PC-3 (cell line): ENCODE measurements around the gene TIMP3.

ENCODE experiments used
- EZH2phosphoT487 ChIP-seq: fragments of 300-600 bp; sonication (generic); IDR thresholded peaks from 2 replicates; pipeline ENCODE4 v1.6.1; 2018; ENCODE audit warnings: mild to moderate bottlenecking, antibody characterized with exemption, low read length, borderline replicate concordance
- TF ChIP-seq, protein P1 (sequence below): fragments of 300-600 bp; sonication (generic); conservative IDR thresholded peaks from 2 replicates; pipeline ENCODE4 v1.5.1; 2017; ENCODE audit warnings: antibody characterized with exemption, low read depth, mild to moderate bottlenecking, low read length

DNA sequence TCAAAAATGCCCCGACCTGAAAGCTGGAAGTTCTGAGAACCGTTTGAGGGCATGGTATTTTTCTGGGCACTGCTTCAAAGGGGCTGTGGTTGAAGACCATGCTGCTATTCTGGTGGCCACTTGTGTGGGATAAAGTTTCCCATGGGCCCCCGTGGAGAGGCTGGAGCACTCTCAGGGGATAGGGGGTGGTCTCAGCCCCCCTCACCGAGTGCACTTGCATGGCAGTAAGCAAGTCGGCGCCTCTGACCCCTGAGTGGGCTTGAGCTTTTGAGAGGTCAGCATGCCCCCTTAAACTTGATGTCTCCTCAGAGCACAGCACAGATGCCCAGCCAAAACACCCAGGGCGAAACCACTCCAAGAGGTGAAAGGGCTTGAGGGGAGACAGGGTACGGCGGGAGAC is 35.6 kb downstream of the TIMP3 start:
- TF ChIP-seq, protein P1, sequence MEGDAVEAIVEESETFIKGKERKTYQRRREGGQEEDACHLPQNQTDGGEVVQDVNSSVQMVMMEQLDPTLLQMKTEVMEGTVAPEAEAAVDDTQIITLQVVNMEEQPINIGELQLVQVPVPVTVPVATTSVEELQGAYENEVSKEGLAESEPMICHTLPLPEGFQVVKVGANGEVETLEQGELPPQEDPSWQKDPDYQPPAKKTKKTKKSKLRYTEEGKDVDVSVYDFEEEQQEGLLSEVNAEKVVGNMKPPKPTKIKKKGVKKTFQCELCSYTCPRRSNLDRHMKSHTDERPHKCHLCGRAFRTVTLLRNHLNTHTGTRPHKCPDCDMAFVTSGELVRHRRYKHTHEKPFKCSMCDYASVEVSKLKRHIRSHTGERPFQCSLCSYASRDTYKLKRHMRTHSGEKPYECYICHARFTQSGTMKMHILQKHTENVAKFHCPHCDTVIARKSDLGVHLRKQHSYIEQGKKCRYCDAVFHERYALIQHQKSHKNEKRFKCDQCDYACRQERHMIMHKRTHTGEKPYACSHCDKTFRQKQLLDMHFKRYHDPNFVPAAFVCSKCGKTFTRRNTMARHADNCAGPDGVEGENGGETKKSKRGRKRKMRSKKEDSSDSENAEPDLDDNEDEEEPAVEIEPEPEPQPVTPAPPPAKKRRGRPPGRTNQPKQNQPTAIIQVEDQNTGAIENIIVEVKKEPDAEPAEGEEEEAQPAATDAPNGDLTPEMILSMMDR, result no peak
- no peak for TF ChIP-seq EZH2phosphoT487
